SK-N-MC (cell line): ENCODE measurements around the gene ANKRD33B.

ENCODE experiments used
- EZH2 ChIP-seq: fragments of 200-600 bp; sonication (generic); IDR thresholded peaks from one replicate; pipeline ENCODE4 v1.6.1; 2017; ENCODE audit warnings: antibody characterized with exemption
- FOXP2 ChIP-seq: optimal IDR thresholded peaks from 2 replicates; pipeline ENCODE3; 2011; ENCODE audit warnings: mild to moderate bottlenecking, moderate library complexity; ENCODE audit not compliant: insufficient read depth; ENCODE audit errors: extremely low read length, control extremely low read depth
- POLR2AphosphoS5 ChIP-seq: IDR thresholded peaks from 2 replicates; pipeline ENCODE4 v1.6.1; 2012; ENCODE audit warnings: mild to moderate bottlenecking, low read depth, low read length, borderline replicate concordance

GRCh38 chr5:10604975-10605374, 41.1 kb downstream of the ANKRD33B start:
- TF ChIP-seq EZH2 (no peak), POLR2AphosphoS5 (no peak), FOXP2 (no peak)
